Femur (tissue), 1 donor: ENCODE data around the gene HADHB.
A peak's percentile ranks its signal among the peaks of the same experiment; 100 is the strongest.
"Not testable (repeated sequence)": the region's sequence is repeated elsewhere in the genome, so short reads cannot be mapped to it uniquely, and the experiment has no call there.

Source experiments
- DNase-seq: peaks from one replicate; pipeline ENCODE4 v3.0.0-alpha.2; 2017

HADHB gene

DNA sequence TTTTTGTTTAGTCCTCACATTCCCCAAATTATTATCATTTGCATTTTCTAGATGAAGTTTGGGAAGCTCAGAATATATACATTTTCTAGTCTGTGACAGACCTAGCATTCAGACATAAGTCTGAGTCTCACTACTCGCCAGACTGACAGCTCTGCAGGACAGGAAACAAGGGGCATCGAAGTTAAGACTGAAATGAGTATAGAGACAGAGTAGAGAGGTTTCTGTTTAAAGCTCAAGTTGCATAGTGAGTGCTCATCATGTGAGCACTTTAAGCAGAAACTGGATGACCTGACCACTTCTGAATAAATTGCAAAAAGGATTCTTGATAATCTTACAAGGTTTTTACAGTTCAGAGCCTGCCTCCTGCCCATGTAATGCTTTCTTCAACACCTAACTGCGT lies 1.1 kb downstream of the HADHB start:
- DNase-seq, result no peak

DNA sequence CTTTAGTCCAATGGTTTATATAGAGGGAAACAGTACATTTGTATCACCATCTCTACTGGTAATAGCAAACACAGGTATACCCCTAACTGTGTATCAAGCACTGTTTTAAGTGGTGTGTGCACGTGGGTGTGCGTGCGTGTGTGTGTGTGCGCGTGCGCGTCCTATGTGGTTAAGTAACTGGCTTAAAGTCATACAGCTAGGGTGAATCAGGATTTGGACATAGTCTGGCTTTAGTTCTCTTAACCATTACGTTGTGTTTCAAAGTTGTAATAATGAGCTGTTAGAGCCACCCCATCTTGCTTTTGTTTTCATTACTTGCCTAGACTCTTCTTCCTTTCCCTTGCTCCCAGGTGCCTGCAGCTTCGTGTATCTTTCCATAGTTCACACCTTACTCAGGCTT lies 2.1 kb downstream of the HADHB start:
- no peak for DNase-seq

DNA sequence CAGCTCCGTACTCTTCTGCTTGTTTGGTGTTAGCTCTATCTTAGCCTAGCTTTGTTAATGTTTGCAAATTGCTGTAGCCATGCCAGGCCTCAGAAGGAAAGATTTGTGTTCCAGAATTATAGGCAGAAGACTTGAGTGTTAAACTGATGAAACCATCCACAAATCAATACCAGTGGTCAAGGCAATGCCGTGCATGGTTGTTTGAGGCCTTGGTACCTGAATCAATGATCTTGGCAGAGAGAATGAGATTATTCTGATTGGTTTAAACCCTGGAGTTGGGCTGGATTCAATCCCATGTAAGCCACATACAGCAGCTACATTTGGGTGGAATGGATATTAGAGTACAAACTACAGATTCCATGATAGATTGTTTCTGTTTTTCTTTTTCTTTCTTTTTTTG lies 4.9 kb downstream of the HADHB start:
- DNase-seq, result no peak

DNA sequence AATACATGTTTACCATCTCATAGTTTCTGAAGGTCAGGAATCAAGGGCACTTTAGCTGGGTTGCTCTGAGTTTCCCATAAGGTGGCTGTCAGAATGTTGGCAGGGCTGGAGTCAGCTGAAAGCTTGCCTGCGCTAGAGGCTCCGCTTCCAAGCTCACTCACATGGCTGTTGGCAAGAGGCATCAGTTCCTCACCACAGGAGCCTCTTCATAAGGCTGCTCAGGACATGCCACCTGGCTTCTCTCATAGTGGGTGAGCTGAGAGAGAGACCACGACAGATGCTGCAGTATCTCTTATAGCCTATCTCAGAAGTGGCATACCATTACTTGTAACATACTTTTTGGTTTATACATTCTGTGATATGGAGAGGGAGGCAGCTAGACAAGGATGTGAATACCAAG lies 7.2 kb downstream of the HADHB start:
- no peak for DNase-seq

DNA sequence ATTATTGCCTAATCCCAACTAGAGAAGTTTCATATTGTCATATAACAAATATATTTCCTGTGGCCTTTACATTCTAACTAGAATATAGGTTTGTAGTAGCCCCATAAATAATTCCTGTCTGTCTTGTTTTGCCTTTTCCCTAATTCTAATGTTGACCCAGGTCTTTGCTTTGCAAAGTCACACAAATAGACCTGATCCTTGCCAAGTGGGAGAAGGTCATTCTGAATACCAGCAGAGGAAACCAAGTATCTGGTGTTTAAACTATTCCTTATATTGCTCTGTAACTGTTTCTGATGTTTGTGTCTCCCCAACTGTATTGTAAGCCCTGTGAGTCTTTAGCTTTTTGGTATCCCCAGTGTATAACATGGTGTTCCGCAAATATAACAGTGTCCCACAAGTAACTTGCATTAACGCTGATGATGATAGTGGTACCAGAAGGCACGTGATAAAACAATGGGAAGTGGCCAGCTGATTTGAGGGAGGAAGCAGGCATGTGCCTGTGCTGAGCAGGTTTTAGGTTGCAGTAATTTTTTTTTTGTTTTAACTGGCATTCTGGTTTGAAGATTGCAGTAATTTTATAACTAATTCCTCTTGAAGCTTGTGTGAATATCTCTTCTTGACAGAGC lies 11.1 kb downstream of the HADHB start:
- no peak for DNase-seq

DNA sequence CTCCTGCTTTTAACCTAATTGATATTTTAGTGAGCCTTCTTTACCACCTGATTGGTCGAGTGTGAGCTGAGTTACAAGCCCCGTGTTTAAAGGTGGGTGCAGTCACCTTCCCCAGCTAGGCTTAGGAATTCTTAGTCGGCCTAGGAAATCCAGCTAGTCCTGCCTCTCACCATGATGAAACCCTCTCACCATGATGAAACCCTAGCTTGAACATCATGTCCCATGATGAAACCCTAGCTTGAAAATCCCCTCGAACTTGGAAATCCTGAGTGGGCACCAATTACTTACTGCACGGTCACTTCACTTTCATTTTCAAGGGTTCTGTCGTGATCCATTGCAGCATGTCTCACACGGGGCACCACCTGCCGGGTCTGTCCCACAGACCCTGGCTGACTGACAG lies 14.1 kb downstream of the HADHB start:
- not testable (repeated sequence) for DNase-seq

DNA sequence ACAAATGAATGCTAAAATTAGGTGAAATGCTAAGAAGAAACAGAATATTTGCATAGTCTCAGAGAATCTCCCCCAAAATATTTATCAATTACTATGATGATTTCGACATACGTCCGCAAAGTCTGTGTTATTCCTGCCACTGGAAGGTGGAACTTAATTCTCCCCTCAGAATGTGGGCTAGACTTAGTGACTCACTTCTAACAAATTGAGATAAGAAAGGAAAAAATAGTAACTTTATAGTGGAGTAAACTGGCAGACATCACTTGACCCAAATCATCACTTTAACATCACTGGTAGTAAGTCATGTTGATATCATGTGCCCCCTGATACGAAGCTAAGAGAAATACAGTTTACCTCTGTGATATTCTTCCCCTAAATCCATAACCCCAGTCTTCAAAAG lies 23.5 kb downstream of the HADHB start:
- DNase-seq, result no peak

DNA sequence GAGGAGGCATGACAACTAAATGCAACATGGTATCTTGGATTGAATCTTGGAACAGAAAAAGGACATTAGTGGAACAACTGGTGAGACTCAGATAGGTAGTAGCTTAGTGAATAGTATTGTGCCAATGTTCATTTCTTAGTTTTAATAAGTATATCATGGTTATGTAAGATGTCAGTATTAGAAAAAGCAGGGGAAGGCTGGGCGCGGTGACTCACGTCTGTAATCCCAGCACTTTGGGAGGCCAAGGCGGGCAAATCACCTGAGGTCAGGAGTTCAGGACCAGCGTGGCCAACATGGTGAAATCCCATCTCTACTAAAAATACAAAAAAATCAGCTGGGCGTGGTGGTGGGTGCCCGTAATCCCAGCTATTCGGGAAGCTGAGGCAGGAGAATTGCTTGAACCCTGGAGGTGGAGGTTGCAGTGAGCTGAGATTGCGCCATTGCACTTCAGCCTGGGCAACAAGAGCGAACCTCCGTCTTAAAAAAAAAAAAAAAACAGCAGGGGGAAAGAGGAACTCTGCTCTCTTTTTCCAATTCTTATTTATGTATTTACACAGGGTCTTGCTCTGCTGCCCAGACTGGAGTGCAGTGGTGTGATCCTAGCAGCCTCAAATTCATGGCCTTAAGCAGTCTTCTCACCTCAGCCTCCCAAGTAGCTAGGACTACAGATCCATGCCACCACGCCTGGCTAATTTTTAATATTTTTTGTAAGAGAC lies 24.1 kb downstream of the HADHB start:
- DNase-seq, result not testable (repeated sequence)

DNA sequence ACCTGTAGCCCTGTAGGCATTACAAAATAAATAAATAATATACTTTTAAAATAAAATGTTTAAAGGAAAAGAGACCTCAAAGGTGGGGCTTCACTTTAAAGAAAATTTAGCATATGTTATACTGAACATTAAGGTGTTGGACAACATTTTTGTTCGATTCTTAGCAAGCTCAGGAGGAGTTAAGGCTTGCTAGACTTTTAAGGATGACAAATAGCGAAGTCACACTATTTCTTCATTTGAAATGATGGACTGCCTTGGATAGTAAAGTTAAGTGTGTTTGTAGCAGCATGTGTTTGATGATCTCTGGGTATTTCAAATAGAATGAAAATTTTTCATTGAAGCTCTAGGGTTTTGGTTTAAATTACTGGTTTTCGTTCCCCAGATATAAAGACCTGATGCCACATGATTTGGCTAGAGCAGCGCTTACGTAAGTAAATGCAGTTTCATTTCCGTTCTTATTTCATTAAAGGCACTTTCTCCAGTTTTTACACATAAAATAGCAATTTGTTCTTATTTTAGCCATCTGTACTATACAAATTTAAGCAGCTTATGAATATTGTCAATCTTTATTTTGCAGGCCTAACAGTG lies 24.9 kb downstream of the HADHB start:
- no peak for DNase-seq

DNA sequence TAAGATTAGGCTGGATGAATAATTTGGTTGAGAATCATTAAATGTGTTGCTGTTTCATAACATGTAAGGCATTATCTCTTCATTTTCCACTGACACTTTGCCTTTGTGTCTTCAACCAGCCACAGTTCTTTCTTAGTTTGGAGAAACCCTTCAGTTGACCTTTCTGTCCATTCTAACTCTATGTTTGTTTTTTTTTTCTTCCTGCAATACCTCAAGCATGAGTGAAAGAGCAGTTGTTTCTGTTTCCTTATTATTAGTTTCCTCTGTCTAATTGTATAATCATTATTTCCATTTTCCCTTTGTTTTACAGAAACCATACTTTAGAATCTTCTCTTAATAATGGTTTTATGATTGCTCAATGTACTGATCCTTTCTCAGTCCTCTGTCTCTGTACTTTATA lies 25.6 kb downstream of the HADHB start:
- DNase-seq, result no peak

DNA sequence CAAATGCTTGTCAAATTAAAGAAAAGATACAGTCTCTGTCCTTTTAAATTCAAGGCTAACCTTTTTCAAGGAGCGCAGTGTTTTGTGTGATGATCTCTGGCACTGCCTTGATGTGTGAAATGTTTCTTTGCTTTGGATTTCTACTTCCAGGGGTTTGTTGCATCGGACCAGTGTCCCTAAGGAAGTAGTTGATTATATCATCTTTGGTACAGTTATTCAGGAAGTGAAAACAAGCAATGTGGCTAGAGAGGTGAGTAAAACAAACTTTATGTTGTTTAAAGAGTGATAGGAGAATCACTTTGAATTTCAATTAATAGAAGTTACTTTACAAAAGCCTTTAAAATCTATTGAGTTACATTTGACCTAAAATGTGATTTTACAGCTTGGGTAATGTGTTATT lies 28.8 kb downstream of the HADHB start:
- DNase-seq, result no peak

DNA sequence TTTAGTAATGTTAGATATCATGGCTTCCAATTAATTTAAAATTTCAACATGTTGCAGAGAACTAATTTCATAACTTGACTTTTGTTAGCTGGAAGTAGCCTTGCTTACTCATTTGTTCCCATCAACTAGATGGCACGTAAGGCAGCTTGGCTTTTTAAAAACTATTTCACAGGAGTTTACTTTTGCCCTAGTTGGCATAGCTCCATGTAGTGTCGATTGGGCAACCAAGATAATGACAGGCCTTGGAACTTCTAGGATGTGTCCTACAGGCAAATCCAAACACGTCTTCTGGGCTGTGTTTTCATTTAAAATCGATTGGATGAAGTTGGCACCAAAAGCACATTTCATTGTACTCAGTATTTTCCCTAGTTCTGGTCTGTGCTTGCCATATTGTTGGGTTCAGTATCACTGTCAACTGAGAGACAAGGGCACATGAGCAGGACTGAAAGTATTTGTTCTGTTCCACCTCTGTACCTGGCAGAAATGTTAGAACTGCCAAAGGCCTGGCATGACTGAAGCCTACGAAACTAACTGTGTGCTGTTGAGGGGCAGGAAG lies 29.4 kb downstream of the HADHB start:
- peak; percentile 50 for DNase-seq

GRCh38 chr2:26276484-26277227 lies 31.9 kb downstream of the HADHB start:
- no peak for DNase-seq

DNA sequence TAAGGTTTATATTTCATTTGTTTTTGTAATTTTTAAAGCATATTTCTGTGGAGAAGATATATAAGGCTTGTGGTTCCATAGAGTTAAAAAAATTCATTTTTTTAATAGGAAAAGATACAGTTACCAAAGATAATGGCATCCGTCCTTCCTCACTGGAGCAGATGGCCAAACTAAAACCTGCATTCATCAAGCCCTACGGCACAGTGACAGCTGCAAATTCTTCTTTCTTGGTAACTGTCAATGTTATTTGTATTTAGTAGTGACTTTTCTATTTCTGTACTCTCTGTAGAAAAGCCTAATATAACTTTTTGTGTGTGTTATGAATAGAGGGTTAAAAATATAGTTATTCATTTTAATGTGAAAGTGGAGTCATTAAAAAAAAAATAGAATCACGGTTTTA lies 35.1 kb downstream of the HADHB start:
- no peak for DNase-seq

- no peak for DNase-seq
Measured at GRCh38 chr2:26281226-26281625, 36.5 kb downstream of the HADHB start.

DNA sequence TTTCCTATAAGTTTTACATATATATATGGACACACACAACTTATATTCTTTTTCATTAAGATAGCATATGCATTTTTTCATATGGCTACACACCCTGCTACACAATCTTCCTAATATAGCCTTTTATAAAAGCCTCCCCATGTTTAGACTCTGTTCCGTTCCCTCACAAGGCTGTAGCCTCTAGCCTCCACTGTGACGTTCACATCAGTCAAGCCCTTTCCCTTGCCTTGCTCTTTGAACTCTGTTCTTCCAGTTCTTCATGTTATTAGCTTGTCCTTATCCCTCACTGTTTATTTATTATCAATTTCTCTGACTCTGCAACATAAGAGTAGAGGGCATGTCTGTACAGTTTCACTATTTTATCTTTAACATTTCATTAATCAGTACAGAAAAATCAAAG lies 38.9 kb downstream of the HADHB start:
- no peak for DNase-seq

DNA sequence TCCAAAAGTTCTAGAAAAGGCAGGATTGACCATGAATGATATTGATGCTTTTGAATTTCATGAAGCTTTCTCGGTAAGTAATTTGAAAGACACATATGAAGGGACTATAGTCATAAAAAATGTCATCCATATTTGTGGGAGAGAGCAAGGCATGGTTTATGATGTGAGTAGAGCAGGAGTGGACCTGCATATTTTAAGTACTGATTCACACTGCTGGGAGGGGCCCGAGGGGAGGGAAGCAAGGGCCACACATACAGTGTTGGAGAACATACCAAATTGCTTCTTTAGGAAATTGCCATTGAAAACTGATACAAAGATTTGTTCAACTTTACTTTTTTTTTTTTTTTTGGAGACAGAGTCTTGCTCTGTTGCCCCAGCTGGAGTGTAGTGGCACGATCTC lies 39.4 kb downstream of the HADHB start:
- DNase-seq, result no peak

DNA sequence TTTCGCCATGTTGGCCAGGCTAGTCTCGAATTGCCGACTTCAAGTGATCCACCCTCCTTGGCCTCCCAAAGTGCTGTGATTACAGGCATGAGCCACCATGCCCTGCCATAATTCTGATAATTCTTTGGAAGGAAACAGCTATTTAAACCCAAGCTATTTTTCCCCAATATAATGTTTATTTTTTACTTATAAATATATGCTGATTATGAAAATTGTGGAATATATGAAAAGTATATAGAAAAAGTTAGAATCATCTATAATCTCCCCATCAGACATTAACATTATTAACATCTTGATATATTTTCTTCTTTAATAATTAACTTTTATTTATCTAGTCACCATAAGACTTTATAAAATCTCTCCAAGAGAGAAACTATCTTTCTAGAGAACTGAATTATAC lies 41.2 kb downstream of the HADHB start:
- no peak for DNase-seq

- no peak for DNase-seq
Measured at GRCh38 chr2:26290001-26290400, 45.3 kb downstream of the HADHB start.

GRCh38 chr2:26292646-26293045 lies 47.9 kb downstream of the HADHB start:
- DNase-seq, result no peak

DNA sequence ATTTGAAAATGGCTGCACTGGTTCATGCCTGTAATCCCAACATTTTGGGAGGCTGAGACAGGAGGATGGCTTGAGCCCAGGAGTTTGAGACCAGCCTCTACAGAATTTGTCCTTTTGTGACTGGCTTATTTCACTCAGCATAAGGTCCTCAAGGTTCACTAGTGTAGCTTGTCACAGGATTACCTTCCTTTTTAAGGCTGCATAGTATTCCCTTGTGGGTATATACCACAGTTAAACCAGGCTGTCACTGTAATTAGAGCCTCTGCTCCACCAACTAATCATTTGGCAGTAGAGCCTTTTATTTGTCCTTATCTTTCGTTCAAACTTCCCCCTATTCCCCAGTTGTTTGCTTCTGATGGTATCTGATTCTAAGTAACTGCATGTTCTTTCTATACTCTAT lies 50.8 kb downstream of the HADHB start:
- DNase-seq, result no peak

DNA sequence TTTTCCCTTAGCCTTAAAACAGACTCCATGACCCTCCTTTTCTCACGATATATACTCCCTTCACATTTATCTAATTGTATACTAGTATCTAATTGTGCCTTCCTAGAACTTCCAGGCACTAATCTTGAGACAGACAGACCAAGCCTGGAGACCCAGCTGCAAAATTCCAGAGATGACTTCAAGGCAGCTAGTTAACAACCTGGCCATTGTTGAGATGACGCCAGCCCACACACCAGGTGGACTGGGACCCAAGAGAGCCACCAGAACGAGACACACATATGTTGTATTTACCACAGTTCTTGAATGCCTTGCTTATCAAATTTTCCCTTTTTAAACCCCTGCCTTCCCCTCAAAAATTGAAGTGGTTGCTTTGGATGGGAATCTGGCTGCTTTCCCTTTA lies 52.3 kb downstream of the HADHB start:
- no peak for DNase-seq

- DNase-seq, result no peak
Measured at GRCh38 chr2:26298286-26298637, 53.5 kb downstream of the HADHB start.
